ENCODE data around the gene GABPB2. TPM values are rescaled to one million over a fixed set of nuclear protein-coding genes. Genes with fewer than 3 reads are reported as not detected.
A peak's percentile ranks its signal among the peaks of the same experiment; 100 is the strongest.

GABPB2 gene
- total RNA-seq (9.9 and 12.9 TPM in 2 replicates), polyA plus RNA-seq (0.98 and 4.1 TPM in 2 replicates)

DNA sequence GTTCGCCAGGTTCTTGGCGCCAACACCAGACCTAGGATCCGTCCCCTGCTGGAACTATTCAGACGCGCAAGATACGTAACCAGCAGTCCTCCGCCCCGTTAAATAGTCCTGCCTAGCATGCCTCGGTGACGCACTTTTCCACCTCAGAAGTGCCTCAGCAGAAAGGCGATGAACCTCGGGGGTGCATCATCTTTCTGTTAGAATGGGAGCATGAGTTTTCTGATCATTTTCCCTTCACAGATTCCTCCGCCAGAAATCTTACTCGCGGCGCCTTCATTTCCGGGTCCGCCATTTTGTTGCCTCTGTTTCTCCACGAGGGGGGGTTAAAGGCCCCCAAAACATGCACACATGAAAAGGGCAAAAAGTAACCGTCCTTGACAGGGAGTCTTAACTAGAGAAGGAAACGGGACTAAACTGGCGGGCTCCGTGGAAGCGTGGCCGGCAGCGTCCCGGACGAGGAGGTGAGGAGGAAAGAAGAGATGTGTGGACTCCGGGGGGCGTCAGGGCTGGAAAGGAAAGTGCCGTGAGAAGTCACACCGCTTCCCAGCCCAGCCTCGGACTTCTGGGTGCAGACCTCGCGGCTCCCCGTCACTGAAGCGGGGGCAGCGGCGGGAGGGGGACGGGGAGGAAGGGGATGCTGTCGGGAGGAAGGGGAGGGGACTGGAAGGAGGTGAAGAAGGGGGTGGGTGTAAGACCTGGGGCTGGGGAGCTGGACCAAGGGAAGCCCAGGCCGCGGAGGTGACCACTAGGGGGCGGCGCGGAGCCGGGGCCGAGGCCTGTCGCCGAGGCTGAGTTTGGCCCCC lies at the start of gene GABPB2:
Gene GABPB2 (plus strand): TSS at position 288 of the 803 bp plus-strand sequence. CDS start 17,429 bp downstream, outside the sequence.
- Histone ChIP-seq H3K4me3 (peak within 1 kb of the TSS; percentile 85), H3K4me1 (ENCODE audit: insufficient read depth) (peaks cover 12% of the 10 kb centered on the region), H3K36me3 (replicated peaks; ENCODE audit: insufficient read depth, low read depth) (no peaks in the 10 kb centered on the region), H3K4me2 (peak within 1 kb of the TSS; percentile 77), H2AFZ (peak within 1 kb of the TSS; percentile 89), H3K27me3 (no peaks in the 10 kb centered on the region), H3K27ac (peak within 1 kb of the TSS; percentile 99), H3K9me3 (ENCODE audit: low read depth) (no peaks in the 10 kb centered on the region), H4K20me1 (ENCODE audit: insufficient read depth, poor library complexity, severe bottlenecking) (no peaks in the 10 kb centered on the region), H3K79me2 (peaks cover 49% of the 10 kb centered on the region), H3K9me2 (replicated peaks; ENCODE audit: insufficient read depth) (no peaks in the 10 kb centered on the region)
- WGBS (ENCODE audit: low lambda C conversion rate, missing lambda C conversion rate), result 2% methylated on average over 47 of the region's 50 CpGs
- TF ChIP-seq EZH2phosphoT487 (IDR thresholded peaks at IDR 0.05; ENCODE audit: low read depth, severe bottlenecking, unreplicated experiment), result no peak
- TF ChIP-seq, protein P1, sequence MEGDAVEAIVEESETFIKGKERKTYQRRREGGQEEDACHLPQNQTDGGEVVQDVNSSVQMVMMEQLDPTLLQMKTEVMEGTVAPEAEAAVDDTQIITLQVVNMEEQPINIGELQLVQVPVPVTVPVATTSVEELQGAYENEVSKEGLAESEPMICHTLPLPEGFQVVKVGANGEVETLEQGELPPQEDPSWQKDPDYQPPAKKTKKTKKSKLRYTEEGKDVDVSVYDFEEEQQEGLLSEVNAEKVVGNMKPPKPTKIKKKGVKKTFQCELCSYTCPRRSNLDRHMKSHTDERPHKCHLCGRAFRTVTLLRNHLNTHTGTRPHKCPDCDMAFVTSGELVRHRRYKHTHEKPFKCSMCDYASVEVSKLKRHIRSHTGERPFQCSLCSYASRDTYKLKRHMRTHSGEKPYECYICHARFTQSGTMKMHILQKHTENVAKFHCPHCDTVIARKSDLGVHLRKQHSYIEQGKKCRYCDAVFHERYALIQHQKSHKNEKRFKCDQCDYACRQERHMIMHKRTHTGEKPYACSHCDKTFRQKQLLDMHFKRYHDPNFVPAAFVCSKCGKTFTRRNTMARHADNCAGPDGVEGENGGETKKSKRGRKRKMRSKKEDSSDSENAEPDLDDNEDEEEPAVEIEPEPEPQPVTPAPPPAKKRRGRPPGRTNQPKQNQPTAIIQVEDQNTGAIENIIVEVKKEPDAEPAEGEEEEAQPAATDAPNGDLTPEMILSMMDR (IDR thresholded peaks at IDR 0.05; ENCODE audit: poor library complexity), result peak; percentile 89
- DNase-seq (ENCODE audit: low spot score), result peak; percentile 94

GRCh38 chr1:151024540-151025146 lies 45.9 kb upstream of the GABPB2 start:
- no peak overlapping the region for H3K4me3 ChIP-seq
- H3K9me2 ChIP-seq (replicated peaks; ENCODE audit: insufficient read depth), result no peaks in the 10 kb centered on the region
- 44% methylated on average over 6 of the region's 6 CpGs for WGBS (ENCODE audit: low lambda C conversion rate, missing lambda C conversion rate)
- no peaks in the 10 kb centered on the region for H3K9me3 ChIP-seq (ENCODE audit: low read depth)
- H3K4me1 ChIP-seq (ENCODE audit: insufficient read depth), result no peaks in the 10 kb centered on the region
- TF ChIP-seq, protein P1 (IDR thresholded peaks at IDR 0.05; ENCODE audit: poor library complexity), result peak; percentile 58
- TF ChIP-seq EZH2 (IDR thresholded peaks at IDR 0.05; ENCODE audit: borderline replicate concordance) (no peak), EZH2phosphoT487 (IDR thresholded peaks at IDR 0.05; ENCODE audit: low read depth, severe bottlenecking, unreplicated experiment) (no peak)
- H4K20me1 ChIP-seq (ENCODE audit: insufficient read depth, poor library complexity, severe bottlenecking), result no peaks in the 10 kb centered on the region
- no peak overlapping the region for H3K4me2 ChIP-seq
- DNase-seq (ENCODE audit: low spot score), result peak; percentile 79
- no peaks in the 10 kb centered on the region for H3K36me3 ChIP-seq (replicated peaks; ENCODE audit: insufficient read depth, low read depth)
- H3K27me3 ChIP-seq, result no peaks in the 10 kb centered on the region
- no peak overlapping the region for H3K27ac ChIP-seq
- H2AFZ ChIP-seq, result no peak overlapping the region
- H3K79me2 ChIP-seq, result no peaks in the 10 kb centered on the region

GRCh38 chr1:151026460-151026859 lies 44.1 kb upstream of the GABPB2 start:
- Histone ChIP-seq H3K36me3 (replicated peaks; ENCODE audit: insufficient read depth, low read depth) (no peaks in the 10 kb centered on the region), H3K9me3 (ENCODE audit: low read depth) (no peaks in the 10 kb centered on the region), H3K4me1 (ENCODE audit: insufficient read depth) (no peaks in the 10 kb centered on the region), H3K27ac (no peak overlapping the region), H3K9me2 (replicated peaks; ENCODE audit: insufficient read depth) (no peaks in the 10 kb centered on the region), H3K4me3 (no peak overlapping the region), H3K27me3 (no peaks in the 10 kb centered on the region), H2AFZ (no peak overlapping the region), H3K79me2 (no peaks in the 10 kb centered on the region), H3K4me2 (no peak overlapping the region), H4K20me1 (ENCODE audit: insufficient read depth, poor library complexity, severe bottlenecking) (no peaks in the 10 kb centered on the region)
- TF ChIP-seq EZH2 (IDR thresholded peaks at IDR 0.05; ENCODE audit: borderline replicate concordance), result no peak
- TF ChIP-seq, protein P1 (IDR thresholded peaks at IDR 0.05; ENCODE audit: poor library complexity), result no peak
- no peak for TF ChIP-seq EZH2phosphoT487 (IDR thresholded peaks at IDR 0.05; ENCODE audit: low read depth, severe bottlenecking, unreplicated experiment)
- DNase-seq (ENCODE audit: low spot score), result no peak

Data from hepatocyte (in vitro differentiated cells).